Measurements from ENCODE around the gene SNX20.

DNA sequence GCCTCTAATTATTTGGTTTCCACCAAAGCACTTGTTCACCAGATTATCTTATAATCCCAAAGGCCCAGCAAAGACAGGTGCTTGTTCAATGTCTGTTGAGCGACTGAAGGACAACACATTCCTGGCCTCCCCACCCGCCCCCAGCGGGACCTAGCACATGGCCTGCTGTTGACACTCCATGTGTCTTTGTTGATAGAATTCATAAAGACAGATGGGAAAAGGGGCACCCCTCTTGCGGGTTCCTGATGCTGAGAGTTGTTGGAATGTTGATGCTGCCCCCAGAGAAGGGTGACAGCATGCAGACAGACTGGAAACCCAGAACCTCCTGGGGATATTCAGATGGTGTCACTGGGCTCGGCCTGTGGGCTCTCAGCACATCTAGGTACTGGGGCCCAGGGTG is 36.9 kb downstream of the SNX20 start:
- TF ChIP-seq TAF1 (IDR thresholded peaks at IDR 0.05; ENCODE audit: low read depth) (no peak), FOXM1 (IDR thresholded peaks at IDR 0.05; ENCODE audit: borderline replicate concordance, low read depth) (no peak), CEBPB (IDR thresholded peaks at IDR 0.05) (no peak), REST (IDR thresholded peaks at IDR 0.05; ENCODE audit: low read depth) (no peak), EP300 (IDR thresholded peaks at IDR 0.05; ENCODE audit: borderline replicate concordance) (no peak), RAD21 (IDR thresholded peaks at IDR 0.05; ENCODE audit: low read depth) (no peak), CREB1 (IDR thresholded peaks at IDR 0.05; ENCODE audit: low read depth) (no peak), ZBTB7A (IDR thresholded peaks at IDR 0.05; ENCODE audit: low read depth) (no peak), YY1 (IDR thresholded peaks at IDR 0.05; ENCODE audit: low read depth) (no peak), NFIC (IDR thresholded peaks at IDR 0.05) (no peak)
- TF ChIP-seq, protein P1, sequence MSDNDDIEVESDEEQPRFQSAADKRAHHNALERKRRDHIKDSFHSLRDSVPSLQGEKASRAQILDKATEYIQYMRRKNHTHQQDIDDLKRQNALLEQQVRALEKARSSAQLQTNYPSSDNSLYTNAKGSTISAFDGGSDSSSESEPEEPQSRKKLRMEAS (IDR thresholded peaks at IDR 0.05), result no peak
- TF ChIP-seq, protein P2, sequence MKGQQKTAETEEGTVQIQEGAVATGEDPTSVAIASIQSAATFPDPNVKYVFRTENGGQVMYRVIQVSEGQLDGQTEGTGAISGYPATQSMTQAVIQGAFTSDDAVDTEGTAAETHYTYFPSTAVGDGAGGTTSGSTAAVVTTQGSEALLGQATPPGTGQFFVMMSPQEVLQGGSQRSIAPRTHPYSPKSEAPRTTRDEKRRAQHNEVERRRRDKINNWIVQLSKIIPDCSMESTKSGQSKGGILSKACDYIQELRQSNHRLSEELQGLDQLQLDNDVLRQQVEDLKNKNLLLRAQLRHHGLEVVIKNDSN (IDR thresholded peaks at IDR 0.05), result no peak
